Endometrial microvascular endothelial cells (primary cell): ENCODE measurements around the gene CLDN18. TPM values are rescaled to one million over a fixed set of nuclear protein-coding genes. Genes with fewer than 3 reads are reported as not detected.

Source experiments
- in situ Hi-C: cut with HindIII; loops from 2 replicates; pipeline ENCODE4 v1.10.0; 2017; ENCODE audit warnings: low sequenced_read_pairs, low pct_unique_long_range_greater_than_20kb; ENCODE audit errors: inconsistent ontology term
- total RNA-seq: library from RNA; depleted of rRNA; stranded (reverse); fragments of >200 nt; gene quantifications from one replicate; pipeline ENCODE4 v1.2.3, GENCODE V29; 2015; ENCODE audit errors: inconsistent ontology term

Gene CLDN18
- total RNA-seq, 1 donor from 2014 or later: not detected

GRCh38 chr3:138051947-138052802, 42.2 kb downstream of the CLDN18 start:
- in situ Hi-C loops: no loop called here

GRCh38 chr3:138054057-138054456, 44.1 kb downstream of the CLDN18 start:
- in situ Hi-C loops: no loop called here

GRCh38 chr3:138057384-138057783, 47.4 kb downstream of the CLDN18 start:
- in situ Hi-C loops: no loop called here

DNA sequence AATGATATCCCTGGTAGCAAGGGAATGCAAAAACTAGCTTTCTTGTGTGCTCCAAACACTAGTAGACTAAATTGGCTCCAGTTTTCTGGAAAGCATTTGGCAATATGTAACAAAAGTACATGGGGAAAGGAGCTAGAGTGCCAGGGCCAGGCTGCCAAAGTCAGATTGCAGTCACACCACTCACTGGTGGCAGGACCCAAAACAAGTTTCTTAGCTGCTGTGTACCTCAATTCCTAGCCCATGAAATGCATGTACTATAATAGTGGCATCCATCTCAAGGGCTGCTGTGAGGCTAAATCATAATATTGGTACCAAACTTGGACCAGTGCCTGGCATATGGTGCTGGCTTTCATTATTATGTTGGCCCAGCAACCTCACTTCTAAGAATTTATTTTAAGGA, 49.3 kb downstream of the CLDN18 start:
- in situ Hi-C loops: no loop called here

GRCh38 chr3:138060792-138061191, 50.8 kb downstream of the CLDN18 start:
- in situ Hi-C loops: no loop called here

- in situ Hi-C loops: no loop called here
Observed at GRCh38 chr3:138062037-138062436, 52.1 kb downstream of the CLDN18 start.

- in situ Hi-C loops: no loop called here
Observed at GRCh38 chr3:138062626-138063025, 52.7 kb downstream of the CLDN18 start.

- in situ Hi-C loops: no loop called here
Observed at GRCh38 chr3:138063416-138063815, 53.5 kb downstream of the CLDN18 start.

GRCh38 chr3:138065949-138066348, 56.0 kb downstream of the CLDN18 start:
- in situ Hi-C loops: no loop called here

DNA sequence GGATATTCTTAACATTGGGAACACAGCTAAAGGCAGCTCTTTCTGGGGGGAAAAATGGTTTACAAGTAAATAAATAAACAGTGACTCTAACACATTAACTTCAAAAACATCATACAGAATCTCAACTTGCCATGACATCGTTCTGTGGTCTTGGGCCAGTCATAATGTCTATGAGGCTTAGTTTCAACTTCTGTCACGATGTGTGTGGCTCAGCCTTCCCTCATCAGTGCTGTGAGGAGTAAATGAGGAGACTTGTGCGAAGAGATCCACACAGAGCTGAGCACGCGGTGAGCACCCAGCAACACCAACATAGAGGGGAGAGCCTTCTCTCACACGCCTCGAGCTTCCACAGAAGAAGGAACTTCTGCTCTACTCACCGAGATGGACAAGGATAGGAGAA, 56.4 kb downstream of the CLDN18 start:
- in situ Hi-C loops: no loop called here

GRCh38 chr3:138066972-138067371, 57.0 kb downstream of the CLDN18 start:
- in situ Hi-C loops: no loop called here

DNA sequence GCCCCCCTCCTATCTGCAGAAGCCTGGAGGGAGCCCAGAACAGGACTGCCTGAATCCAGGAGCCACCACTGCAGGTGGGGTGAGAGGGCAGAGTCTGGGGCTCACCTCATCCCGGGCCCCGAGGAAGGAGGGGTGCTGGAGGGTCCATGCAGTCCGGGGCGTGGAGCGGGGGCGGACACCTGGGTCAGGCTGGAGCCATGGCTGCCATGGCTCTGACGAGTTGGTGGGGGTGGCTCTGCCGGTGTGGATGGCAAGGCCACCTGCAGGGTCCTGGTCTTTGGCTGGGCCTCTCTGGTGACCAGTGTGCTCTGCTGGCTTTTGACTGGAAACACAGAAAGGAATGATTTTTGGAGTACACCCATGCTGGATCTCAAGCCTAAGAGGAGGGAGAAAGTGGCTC, 58.1 kb downstream of the CLDN18 start:
- in situ Hi-C loops: no loop called here

DNA sequence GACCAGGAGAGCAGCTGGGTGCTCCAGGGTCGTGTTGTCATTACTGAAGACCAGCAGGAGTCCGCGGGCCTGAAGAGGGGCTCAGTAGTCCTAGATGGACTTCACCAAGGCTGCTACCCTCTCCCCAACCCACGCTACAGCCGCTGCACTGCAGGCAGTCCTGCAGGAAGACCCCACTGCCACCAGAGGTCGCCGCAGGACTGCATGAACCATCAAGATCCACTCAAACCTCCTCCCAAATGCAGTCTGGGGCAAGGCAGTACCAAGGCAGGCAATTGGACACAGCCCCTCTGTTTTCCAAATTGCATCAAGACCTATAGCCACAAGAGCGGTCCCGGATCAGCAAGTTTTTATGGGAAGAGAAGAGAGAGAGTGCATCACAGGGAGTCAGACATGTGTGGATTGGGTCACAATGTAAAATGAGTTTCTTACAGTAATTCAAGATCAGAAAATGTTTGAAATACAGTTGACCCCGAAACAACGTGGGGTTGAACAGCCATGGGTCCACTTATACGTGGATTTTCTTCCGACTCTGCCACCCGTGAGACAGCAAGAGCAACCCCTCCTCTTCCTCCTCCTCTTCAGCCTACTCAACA, 58.7 kb downstream of the CLDN18 start:
- in situ Hi-C loops: no loop called here

DNA sequence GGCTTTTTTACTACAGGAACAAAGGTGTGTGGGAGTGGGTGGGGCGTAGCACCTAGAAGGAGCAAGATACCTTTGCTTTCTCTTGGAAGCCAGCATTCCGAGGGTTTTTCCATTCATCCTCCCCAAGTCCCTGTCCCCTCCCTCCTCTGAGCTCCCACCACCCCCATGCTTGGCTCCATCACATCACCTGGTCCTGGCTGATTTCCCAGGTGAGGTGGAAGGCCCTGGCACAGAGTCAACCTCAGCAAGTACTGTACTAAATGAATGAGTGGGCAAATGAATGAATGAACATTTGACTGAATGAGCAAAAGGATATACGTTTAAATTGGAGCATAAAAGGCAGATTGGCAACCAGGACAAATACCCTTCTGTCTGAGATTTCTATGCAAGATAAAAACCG, 60.0 kb downstream of the CLDN18 start:
- in situ Hi-C loops: no loop called here

DNA sequence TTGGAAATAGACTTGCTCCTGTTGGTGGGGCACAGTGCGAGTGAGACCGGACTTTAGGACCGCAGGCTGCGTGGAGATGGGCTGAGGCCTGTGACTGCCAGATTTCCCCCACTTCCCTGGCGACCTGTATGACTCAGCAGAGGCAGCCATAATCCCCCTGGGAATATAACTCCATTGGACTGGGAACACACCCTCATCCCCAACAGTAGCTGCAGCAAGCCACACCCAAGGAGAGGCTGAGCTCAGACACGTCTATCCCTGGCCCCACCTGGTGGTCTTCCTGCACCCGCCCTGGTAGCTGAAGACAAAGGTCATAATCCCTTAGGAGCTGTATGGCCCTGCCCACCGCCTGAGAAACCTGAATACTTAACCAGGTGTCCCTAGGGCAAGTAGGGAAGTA, 62.8 kb downstream of the CLDN18 start:
- in situ Hi-C loops: no loop called here

GRCh38 chr3:138078096-138078495, 68.1 kb downstream of the CLDN18 start:
- in situ Hi-C loops: no loop called here

DNA sequence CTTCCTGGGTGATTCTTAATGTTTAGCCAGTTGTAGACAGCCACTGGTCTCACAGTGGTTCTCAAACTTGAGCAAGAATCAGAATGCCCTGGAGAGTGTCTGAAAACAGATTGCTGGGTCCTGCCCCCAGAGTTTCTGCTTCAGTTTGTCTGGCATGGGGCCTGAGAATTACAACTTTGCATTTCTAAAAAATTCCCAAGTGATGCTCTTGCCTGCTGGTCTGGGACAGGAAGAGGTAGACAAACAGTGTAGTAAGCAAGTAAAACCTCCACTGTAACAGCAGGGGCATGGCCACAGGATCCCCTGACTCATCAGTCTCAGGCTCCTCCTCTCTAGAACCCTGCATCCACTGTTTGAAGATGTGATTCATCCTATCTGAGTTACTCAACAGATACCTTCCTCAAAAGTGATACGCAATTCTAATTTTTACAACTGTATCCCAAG, 69.0 kb downstream of the CLDN18 start:
- in situ Hi-C loops: no loop called here

- in situ Hi-C loops: no loop called here
Observed at GRCh38 chr3:138079901-138080300, 69.9 kb downstream of the CLDN18 start.

- in situ Hi-C loops: no loop called here
Observed at GRCh38 chr3:138081371-138082084, 71.6 kb downstream of the CLDN18 start.
